Ureter (tissue), 1 donor: ENCODE data around the gene GNB2. TPM values are rescaled to one million over a fixed set of nuclear protein-coding genes. Genes with fewer than 3 reads are reported as not detected.
"Not testable (repeated sequence)": the region's sequence is repeated elsewhere in the genome, so short reads cannot be mapped to it uniquely, and the experiment has no call there.

Experiments
- DNase-seq: peaks from one replicate; pipeline ENCODE4 v3.0.0-alpha.2; 2020; ENCODE audit warnings: low spot score
- total RNA-seq: library from RNA; stranded (reverse); gene quantifications from one replicate; pipeline ENCODE4 v1.2.4, GENCODE V29; 2023
- donor health status: DM: yes; HTN: yes; CAD: no.

GNB2 gene
- total RNA-seq, 1 donor from 2014 or later = 225 TPM

- peak; percentile 75 for DNase-seq
Observed at GRCh38 chr7:100694098-100694745, 20.7 kb downstream of the GNB2 start, which contains the start of gene GIGYF1. TSS of gene GIGYF1 (minus strand) at chr7:100694250. CDS start at chr7:100688238, 6,012 bp downstream.

DNA sequence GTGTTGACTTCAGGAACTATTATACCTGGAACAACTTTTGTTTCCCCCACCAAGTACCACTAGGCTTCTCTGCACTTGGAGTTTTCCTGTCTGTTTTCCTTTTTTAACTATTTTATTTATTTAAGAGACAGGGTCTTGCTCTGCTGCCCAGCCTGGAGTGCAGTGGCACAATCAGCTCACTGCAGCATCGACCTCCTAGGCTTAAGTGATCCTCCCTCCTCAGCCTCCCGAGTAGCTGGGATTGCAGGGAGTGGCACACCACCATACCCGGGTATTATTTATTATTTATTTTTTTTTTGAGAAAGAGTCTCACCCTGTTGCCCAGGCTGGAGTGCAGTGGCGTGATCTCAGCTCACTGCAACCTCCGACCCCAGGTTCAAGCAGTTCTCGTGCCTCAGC, 22.6 kb downstream of the GNB2 start:
- DNase-seq = no peak

DNA sequence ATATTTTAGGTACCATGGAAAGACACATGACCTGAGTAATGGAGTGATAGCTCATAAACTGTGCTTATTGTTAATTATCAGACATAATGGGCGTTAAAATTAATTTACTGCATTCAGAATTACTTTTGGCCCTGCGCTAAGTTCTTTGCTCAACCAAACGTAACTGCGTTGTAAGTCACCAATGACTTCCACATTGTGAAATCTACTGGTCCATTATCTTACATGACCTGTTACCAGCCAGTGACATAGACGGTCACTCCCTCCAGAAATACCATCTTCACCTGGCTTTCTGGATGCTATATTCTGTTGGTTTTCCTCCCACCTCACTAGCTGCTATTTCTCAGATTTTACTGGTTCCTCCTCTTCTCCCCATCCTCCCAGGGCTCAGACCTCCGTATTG, 25.5 kb downstream of the GNB2 start:
- no peak for DNase-seq

DNA sequence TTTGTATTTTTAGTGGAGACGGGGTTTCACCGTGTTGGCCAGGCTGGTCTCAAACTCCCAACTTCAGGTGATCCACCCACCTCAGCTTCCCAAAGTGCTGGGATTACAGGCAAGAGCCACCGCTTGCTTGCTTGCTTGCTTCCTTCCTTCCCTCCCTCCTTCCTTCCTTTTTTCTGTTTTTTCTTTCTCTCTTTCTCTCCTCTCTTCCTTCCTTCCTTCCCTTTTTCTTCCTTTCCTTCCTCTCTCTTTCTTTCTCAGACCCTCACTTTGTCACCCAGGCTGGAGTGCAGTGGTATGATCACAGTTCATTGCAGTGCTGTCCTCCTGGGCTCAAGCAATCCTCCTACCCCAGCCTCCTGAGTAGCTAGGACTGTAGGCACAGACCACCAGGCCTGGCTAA, 27.5 kb downstream of the GNB2 start:
- not testable (repeated sequence) for DNase-seq

DNA sequence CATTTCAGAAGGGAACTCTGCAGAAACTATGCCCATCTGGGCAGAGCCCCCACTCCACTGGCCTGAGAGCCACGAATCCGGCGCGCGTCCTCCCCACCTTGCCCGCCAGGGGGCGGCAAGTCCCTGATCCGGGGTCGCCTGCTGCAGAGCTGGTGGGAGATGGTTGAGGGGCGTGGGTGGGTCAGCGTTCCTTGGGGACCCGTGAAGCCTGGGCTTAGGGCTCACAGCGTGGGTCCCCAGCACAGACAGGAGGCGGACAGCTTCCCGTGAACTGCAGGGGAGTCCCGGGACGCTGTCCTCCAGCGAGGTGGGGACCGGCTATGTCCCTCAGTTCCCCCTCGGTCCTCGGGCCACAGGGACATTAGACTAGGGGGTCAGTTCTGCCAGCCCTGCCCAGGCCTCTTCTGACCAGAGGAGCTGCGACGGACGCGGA, 31.8 kb downstream of the GNB2 start:
- DNase-seq = peak; percentile 82

GRCh38 chr7:100705753-100706671, 32.5 kb downstream of the GNB2 start, which contains the start of gene POP7:
TSS of gene POP7 (plus strand) at chr7:100706121. CDS start at chr7:100706831, 710 bp downstream.
- peak; percentile 99 for DNase-seq

GRCh38 chr7:100706672-100707311, 33.3 kb downstream of the GNB2 start:
- DNase-seq = no peak

GRCh38 chr7:100708395-100708794, 34.9 kb downstream of the GNB2 start:
- no peak for DNase-seq

DNA sequence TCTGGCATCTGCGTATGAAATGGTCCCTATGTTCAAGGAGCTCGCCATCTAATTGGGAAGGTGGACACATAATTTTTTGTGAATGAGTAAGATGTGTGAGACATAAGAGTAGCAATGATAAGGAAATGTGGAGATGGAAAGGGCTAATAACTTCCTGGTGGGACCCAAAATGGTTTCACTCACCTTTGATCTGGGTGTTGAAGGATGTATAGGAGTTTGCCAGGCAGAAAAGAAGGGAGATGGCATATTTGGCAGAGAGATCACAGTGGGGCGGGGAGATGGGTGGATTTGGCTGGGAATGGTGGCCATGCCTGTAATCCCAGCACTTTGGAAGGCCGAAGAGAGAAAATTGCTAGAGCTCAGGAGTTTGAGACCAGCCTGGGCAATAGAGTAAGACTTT, 36.9 kb downstream of the GNB2 start:
- no peak for DNase-seq

- no peak for DNase-seq
Observed at GRCh38 chr7:100711369-100711768, 37.8 kb downstream of the GNB2 start.

DNA sequence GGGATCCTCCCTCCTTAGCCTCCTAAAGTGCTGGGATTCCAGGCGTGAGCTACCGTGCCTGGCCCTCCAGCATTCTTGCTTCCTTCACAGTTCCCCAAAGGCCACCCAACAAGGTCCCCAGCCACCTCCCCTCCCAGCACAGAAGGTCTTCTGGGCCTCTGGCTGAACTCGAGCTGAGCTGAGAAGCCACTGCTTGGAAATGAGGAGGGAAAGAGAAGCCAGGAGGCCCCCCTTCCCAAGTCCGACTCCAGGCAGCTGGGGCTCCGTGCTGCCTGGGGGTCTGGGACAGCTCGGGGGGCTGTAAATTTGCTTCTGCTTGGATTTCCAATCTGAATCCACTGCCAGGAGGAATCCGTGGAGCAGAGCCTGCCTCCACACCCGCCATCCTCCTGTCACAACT, 41.2 kb downstream of the GNB2 start:
- no peak for DNase-seq

DNA sequence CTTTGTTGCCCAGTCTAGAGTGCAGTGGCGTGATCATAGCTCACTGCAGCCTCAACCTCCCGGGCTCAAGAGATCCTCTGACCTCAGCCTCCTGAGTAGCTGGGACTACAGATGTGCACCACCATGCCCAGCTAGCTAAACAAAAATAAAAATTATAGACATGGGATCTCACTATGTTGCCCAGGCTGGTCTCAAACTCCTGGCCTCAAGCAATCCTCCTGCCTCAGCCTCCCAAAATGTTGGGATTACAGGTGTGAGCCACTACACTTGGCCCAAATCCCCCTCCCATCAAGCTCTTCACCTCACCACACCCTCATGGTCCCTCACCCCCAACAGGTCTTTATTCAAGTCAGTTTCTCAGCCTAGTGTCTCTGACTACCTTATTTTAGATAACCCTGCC, 43.5 kb downstream of the GNB2 start:
- DNase-seq = not testable (repeated sequence)

DNA sequence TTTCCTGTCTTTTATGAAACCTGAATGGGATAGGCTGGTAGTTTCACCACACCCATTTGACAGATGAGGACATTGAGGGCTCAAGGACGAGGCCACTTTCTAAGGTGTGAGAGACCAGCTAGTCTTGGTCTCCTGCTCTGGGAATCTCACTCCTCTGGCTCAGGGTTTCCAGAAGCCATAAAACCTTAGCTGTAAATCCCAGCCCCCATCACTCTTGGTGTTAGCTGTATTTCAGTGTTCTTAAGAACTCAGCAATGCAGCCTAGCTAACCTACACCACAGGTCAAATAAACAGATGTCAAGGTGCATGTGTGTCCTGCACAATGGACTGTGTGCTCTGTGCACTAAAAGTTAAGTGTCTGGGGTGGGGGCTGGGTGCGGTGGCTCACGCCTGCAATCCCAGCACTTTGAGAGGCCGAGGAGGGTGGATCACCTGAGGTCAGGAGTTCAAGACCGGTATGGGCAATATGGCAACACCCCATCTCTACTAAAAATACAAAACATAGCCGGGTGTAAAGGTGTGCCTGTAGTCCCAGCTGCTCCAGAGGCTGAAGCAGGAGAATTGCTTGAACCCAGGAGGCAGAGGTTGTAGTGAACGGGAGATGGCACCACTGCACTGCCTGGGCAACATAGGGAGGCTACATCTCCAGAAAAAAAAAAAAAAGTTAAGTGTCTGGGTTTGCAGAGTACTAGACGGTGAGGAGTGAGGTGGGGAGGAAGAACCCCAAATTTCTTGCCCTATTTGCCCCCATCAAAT, 46.2 kb downstream of the GNB2 start:
- DNase-seq = no peak

DNA sequence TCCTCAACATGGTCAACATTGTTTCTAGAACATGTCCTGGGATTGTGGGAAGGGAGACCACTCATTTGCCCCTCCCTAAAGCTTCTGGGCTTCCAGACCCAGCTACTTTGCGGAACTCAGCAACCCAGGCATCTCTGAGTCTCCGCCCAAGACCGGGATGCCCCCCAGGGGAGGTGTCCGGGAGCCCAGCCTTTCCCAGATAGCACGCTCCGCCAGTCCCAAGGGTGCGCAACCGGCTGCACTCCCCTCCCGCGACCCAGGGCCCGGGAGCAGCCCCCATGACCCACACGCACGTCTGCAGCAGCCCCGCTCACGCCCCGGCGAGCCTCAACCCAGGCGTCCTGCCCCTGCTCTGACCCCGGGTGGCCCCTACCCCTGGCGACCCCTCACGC, 46.7 kb downstream of the GNB2 start, which contains the start of gene EPO:
EPO (plus strand) TSS at position 190 of the 392 bp plus-strand sequence. CDS start 513 bp downstream, outside the sequence.
- DNase-seq = no peak

DNA sequence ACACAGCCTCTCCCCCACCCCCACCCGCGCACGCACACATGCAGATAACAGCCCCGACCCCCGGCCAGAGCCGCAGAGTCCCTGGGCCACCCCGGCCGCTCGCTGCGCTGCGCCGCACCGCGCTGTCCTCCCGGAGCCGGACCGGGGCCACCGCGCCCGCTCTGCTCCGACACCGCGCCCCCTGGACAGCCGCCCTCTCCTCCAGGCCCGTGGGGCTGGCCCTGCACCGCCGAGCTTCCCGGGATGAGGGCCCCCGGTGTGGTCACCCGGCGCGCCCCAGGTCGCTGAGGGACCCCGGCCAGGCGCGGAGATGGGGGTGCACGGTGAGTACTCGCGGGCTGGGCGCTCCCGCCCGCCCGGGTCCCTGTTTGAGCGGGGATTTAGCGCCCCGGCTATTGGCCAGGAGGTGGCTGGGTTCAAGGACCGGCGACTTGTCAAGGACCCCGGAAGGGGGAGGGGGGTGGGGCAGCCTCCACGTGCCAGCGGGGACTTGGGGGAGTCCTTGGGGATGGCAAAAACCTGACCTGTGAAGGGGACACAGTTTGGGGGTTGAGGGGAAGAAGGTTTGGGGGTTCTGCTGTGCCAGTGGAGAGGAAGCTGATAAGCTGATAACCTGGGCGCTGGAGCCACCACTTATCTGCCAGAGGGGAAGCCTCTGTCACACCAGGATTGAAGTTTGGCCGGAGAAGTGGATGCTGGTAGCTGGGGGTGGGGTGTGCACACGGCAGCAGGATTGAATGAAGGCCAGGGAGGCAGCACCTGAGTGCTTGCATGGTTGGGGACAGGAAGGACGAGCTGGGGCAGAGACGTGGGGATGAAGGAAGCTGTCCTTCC, 47.3 kb downstream of the GNB2 start:
- no peak for DNase-seq

GRCh38 chr7:100721505-100721812, 47.9 kb downstream of the GNB2 start:
- DNase-seq = no peak

DNA sequence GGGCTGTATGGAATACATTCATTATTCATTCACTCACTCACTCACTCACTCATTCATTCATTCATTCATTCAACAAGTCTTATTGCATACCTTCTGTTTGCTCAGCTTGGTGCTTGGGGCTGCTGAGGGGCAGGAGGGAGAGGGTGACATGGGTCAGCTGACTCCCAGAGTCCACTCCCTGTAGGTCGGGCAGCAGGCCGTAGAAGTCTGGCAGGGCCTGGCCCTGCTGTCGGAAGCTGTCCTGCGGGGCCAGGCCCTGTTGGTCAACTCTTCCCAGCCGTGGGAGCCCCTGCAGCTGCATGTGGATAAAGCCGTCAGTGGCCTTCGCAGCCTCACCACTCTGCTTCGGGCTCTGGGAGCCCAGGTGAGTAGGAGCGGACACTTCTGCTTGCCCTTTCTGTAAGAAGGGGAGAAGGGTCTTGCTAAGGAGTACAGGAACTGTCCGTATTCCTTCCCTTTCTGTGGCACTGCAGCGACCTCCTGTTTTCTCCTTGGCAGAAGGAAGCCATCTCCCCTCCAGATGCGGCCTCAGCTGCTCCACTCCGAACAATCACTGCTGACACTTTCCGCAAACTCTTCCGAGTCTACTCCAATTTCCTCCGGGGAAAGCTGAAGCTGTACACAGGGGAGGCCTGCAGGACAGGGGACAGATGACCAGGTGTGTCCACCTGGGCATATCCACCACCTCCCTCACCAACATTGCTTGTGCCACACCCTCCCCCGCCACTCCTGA, 49.1 kb downstream of the GNB2 start:
- DNase-seq = no peak

DNA sequence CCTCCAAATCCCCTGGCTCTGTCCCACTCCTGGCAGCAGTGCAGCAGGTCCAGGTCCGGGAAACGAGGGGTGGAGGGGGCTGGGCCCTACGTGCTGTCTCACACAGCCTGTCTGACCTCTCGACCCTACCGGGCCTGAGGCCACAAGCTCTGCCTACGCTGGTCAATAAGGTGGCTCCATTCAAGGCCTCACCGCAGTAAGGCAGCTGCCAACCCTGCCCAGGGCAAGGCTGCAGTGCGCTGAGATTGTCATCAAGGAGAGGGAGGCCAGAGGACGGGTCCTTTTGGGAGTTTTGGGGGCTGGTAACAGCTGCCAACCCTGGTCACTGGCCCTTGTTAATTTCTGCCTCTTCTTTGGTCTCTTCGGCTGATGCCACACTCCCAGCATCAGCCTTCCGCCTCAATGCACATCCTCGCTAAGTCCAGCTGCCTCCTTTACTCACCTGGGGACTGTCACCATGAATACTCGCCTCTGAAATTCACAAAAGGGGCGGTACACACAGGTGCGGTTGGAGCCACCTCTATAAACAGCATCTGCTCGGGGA, 50.3 kb downstream of the GNB2 start:
- DNase-seq = no peak

DNA sequence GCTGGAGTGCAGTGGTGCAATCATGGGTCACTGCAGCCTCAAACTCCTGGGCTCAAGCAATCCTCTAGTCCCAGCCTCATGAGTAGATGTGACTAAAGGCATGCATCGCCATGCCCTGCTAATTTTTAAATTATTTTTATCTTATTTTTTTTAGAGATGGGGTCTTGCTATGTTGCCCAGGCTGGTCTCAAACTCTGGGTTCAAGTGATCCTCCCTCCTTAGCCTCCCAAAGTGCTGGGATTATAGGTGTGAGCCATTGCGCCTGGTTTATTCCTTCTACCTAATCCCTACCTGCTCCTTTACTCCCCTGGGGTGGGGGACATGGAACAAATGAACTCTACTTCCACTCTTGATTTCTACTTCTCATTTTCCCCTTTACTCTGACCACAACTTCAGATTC, 50.8 kb downstream of the GNB2 start:
- not testable (repeated sequence) for DNase-seq
